WI38 (cell line): ENCODE measurements around the gene RTN4RL1.

Experiments
- H3K4me3 ChIP-seq: 2 replicates; pipeline ENCODE4 v1.5.1; 2011; ENCODE audit warnings: low read depth, mild to moderate bottlenecking, control low read depth, low read length
- CTCF ChIP-seq: IDR thresholded peaks from 2 replicates; pipeline ENCODE4 v1.5.1; 2012; ENCODE audit warnings: low read depth, mild to moderate bottlenecking, control low read depth, low read length

The RTN4RL1 gene

GRCh38 chr17:1963250-1963649 lies 61.9 kb downstream of the RTN4RL1 start:
- no peak overlapping the region for H3K4me3 ChIP-seq
- TF ChIP-seq CTCF: no peak

- H3K4me3 ChIP-seq: no peak overlapping the region
- TF ChIP-seq CTCF: no peak
Measured at GRCh38 chr17:1961189-1961588, 63.9 kb downstream of the RTN4RL1 start.

GRCh38 chr17:1960545-1960912 lies 64.6 kb downstream of the RTN4RL1 start:
- TF ChIP-seq CTCF: no peak
- no peak overlapping the region for H3K4me3 ChIP-seq

GRCh38 chr17:1959871-1960544 lies 65.1 kb downstream of the RTN4RL1 start:
- H3K4me3 ChIP-seq: no peak overlapping the region
- TF ChIP-seq CTCF: no peak

GRCh38 chr17:1958134-1958881 lies 66.8 kb downstream of the RTN4RL1 start:
- no peak overlapping the region for H3K4me3 ChIP-seq

GRCh38 chr17:1957037-1957436 lies 68.1 kb downstream of the RTN4RL1 start:
- no peak overlapping the region for H3K4me3 ChIP-seq
- no peak for TF ChIP-seq CTCF

More at GRCh38 chr17:1958134-1958881, 66.8 kb downstream of the RTN4RL1 start:
- TF ChIP-seq CTCF: no peak

GRCh38 chr17:1956134-1956533 lies 69.0 kb downstream of the RTN4RL1 start:
- no peak overlapping the region for H3K4me3 ChIP-seq
- TF ChIP-seq CTCF: no peak
